GM18498 (cell line): Measurements from ENCODE around the gene UGT3A1.

ENCODE experiments used
- ATAC-seq: cut with Tn5 transposase; IDR thresholded peaks from one replicate; pipeline ENCODE4 v1.9.1; 2021; ENCODE audit warnings: mild to moderate bottlenecking, moderate library complexity; ENCODE audit not compliant: unreplicated experiment

Gene UGT3A1

DNA sequence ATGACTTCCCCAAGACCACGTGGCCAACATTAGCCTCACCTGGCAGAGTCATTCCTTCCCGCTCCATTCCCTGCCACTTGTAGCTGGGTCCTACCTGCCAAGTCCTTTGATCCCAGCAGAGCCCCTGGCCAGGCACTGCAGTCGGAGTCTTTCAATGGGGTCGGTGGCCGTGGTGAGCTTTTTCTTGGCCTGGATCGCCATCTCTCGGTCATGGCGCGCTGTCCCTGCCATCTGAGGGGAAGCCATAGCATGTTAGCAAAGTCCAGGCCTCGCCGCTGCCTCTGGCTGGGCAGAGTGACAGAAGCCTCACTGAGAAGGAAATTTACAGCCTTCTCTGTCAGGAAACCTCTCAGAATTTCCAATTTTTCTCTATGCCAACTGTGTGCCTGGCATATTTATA lies 70.3 kb downstream of the UGT3A1 start:
- ATAC-seq = no peak

DNA sequence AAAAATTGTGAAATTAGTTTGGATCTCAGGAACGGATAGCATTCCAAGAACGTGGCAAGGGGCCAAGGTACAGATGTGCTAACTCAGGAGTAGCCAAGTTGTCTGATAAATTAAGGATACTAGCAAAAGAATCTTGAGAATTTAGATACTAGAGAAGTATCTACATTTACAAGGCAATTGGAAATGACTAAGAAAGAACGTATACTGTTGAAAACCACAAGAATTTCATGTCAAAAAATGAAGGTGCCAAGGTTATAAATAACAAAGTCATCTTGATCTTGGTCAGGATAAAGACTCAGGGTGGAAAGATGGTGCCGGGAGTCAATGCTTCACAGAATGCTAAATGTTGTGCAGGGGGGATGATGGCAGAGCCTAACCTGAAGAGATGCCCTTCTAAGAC lies 72.0 kb downstream of the UGT3A1 start:
- ATAC-seq = no peak

DNA sequence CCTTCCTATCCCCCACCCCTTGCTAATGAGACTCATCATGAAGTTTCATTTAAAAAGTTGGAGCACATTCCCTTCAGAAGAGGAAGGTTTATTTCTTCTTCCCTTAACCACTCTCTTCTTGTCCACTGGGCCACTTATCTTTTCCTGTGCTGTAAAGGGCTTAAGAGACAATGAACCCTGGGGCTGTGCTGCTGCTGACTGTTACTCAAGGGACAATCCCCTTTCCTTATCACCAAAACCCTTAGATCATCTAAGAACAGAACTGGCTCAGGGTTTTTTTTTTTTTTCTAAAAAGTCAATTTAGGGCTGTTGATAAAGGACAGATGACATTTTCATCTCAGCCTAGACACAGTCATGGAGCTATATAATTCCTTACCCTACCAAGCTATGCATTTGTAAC lies 82.4 kb downstream of the UGT3A1 start:
- no peak for ATAC-seq

DNA sequence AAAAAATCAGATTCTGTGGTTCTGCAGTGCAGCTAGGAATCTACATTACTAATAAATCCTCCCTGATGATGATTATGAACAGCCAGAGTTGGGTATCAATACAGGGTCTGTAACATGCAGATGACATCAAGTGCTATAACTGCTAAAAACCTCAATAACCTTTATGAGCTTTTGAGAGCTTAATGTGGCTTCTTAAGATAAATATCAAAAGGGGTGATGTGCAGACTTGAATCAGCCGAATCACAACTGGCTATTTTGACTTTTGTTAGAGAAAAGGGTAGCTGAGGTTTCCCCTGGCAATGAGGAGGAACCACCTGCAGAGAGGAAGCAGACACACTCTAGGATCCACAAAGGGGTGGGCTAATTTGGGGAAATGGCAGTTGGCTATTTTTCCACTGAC lies 83.0 kb downstream of the UGT3A1 start:
- no peak for ATAC-seq

DNA sequence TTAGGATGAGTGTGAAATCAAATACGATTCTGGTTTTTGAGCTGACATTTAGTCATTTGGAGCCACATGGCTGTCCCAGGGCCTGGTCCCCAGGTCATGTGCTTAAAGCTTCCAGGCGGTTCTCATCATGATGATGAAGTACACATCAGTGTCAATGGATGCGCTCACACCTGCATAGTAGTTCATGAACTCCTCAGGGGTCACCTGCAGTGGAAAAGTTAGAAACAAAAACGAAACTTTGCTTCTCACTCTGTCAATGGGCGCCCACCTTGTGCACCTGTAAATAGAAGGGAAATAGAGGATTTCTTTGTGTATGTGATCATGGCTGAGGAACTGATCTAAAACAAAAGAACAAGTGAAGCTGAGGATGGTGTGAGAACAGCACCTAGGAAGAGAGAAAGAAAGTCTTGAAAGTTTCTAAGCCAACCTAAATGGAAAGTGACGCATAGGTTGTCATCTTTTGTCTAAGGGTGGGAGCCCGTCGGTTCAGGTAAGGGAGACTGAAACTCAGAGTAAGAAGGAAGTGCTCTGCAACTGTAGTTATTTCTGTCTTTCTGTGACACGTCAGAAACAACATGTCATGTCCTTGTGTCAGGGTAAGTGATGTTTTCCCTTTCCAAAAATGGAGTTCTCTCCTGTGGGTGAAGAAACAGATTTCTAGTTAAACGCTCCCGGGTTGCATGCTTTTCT lies 86.6 kb downstream of the UGT3A1 start:
- peak; percentile 75 for ATAC-seq

DNA sequence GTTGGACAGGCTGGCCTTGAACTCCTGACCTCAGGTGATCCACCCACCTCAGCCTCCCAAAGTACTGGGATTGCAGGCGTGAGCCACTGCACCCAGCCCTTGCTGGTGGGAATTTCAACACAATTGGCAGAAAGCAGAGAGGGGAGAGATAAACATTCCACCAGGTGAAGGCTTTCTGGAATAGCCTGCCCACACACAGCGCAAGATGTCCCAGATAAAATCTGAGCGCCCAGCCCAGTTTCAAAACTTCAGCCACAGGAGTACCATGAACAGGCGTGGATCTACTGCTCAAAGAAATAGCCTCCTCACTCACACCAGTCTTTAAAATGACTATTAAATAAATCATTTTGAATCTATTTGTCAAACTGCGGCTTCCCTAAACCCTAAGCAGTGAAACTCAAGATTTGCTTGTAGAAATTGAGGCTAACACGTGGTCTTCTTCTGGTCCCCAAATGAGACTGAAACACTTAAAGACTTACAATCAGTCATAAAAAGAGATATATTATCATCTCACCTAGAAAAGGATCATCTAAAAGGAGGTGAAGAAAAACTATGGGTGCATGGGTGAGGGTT lies 87.5 kb downstream of the UGT3A1 start:
- ATAC-seq = no peak

DNA sequence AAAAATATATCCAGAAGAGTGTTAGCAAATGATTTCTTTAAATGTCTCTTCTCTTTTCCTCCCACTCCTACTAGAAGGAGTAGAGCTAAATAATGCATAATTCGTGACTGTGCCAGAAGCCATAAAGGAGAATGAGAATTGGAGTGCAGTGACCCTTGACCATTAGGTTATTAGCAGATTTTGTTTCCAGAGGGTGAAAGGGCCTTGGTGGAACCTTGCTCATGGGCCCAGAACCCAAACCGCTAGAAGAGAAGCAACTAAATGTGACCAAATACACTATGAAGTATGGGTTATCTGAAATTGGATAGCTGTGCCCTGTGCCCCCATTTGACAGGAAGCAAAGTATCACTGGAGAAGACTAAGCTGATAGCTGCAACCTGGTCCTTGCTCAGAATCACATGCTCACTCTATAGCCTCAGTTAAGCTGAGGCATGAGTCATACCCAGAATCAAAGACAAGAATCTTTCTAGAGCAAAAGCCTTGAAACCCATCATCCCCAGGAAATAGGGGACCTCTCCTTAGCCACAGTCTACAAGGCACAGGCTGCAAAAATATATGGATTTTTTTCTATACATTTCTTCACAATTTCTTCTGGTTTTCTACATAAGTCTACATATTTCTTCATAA lies 89.0 kb downstream of the UGT3A1 start:
- peak; percentile 51 for ATAC-seq
